HG02973 (cell line): ENCODE results near the gene FAM200C.
"Not testable (repeated sequence)": the region's sequence is repeated elsewhere in the genome, so short reads cannot be mapped to it uniquely, and the experiment has no call there.

Experiments
- ATAC-seq: cut with Tn5 transposase; IDR thresholded peaks from one replicate; pipeline ENCODE4 v1.9.1; 2021; ENCODE audit warnings: moderate library complexity; ENCODE audit not compliant: unreplicated experiment

FAM200C gene

GRCh38 chr5:160399402-160400353 lies at the start of gene FAM200C:
TSS of gene FAM200C (minus strand) at chr5:160400054. CDS start at chr5:160395490, 4,564 bp downstream.
- peak; percentile 79 for ATAC-seq

GRCh38 chr5:160449458-160449857 lies 49.6 kb upstream of the FAM200C start:
- no peak for ATAC-seq

- no peak for ATAC-seq
Measured at GRCh38 chr5:160448886-160449285, 49.0 kb upstream of the FAM200C start.

GRCh38 chr5:160445751-160446150 lies 45.9 kb upstream of the FAM200C start:
- no peak for ATAC-seq

- peak; percentile 35 for ATAC-seq
Measured at GRCh38 chr5:160445132-160445531, 45.3 kb upstream of the FAM200C start.

- no peak for ATAC-seq
Measured at GRCh38 chr5:160444407-160444806, 44.6 kb upstream of the FAM200C start.

GRCh38 chr5:160442824-160443431 lies 43.1 kb upstream of the FAM200C start:
- ATAC-seq: no peak

- ATAC-seq: no peak
Measured at GRCh38 chr5:160441311-160441781, 41.5 kb upstream of the FAM200C start.

GRCh38 chr5:160439205-160439600 lies 39.3 kb upstream of the FAM200C start:
- ATAC-seq: peak; percentile 52

GRCh38 chr5:160438316-160439204 lies 38.7 kb upstream of the FAM200C start:
- peak; percentile 29 for ATAC-seq

- no peak for ATAC-seq
Measured at GRCh38 chr5:160437271-160437670, 37.4 kb upstream of the FAM200C start.

GRCh38 chr5:160436661-160437060 lies 36.8 kb upstream of the FAM200C start:
- ATAC-seq: not testable (repeated sequence)

- no peak for ATAC-seq
Measured at GRCh38 chr5:160436017-160436416, 36.2 kb upstream of the FAM200C start.

GRCh38 chr5:160435532-160435931 lies 35.7 kb upstream of the FAM200C start:
- ATAC-seq: no peak

- peak; percentile 75 for ATAC-seq
Measured at GRCh38 chr5:160434022-160434531, 34.2 kb upstream of the FAM200C start.

GRCh38 chr5:160432787-160433186 lies 32.9 kb upstream of the FAM200C start:
- ATAC-seq: no peak

GRCh38 chr5:160432196-160432595 lies 32.3 kb upstream of the FAM200C start:
- no peak for ATAC-seq

GRCh38 chr5:160427607-160428006 lies 27.8 kb upstream of the FAM200C start:
- ATAC-seq: no peak

- no peak for ATAC-seq
Measured at GRCh38 chr5:160423099-160423498, 23.2 kb upstream of the FAM200C start.

GRCh38 chr5:160421625-160422258 lies 21.9 kb upstream of the FAM200C start, which contains the start of gene PTTG1:
TSS of gene PTTG1 (plus strand) at chr5:160421855. CDS start at chr5:160422313, 458 bp downstream.
- ATAC-seq: peak; percentile 61
